Right atrium auricular region (tissue), 2 donors: ENCODE measurements around the gene CYP27A1. TPM values are rescaled to one million over a fixed set of nuclear protein-coding genes. Genes with fewer than 3 reads are reported as not detected.

ENCODE experiments used
- DNase-seq: peaks from one replicate; pipeline ENCODE4 v3.0.0-alpha.2; 2019; ENCODE audit warnings: low spot score
- H3K27ac ChIP-seq, 2 donors: fragments of 200-600 bp; sonication (generic); 1 replicate in 1 of 2; 2 replicates in 1 of 2; pipeline ENCODE4 v1.5.1; 2016 to 2019
- H3K27me3 ChIP-seq, 2 donors: fragments of 200-600 bp; sonication (generic); one replicate each; pipeline versions ENCODE4 v1.5.1 to v1.6.0; 2017 to 2019
- H3K36me3 ChIP-seq: fragments of 200-600 bp; sonication (generic); one replicate; pipeline ENCODE4 v1.5.1; 2016
- H3K4me1 ChIP-seq, 2 donors: fragments of 200-600 bp; sonication (generic); one replicate each; pipeline versions ENCODE4 v1.5.1 to v1.6.0; 2017 to 2019
- H3K4me3 ChIP-seq, 2 donors: fragments of 200-600 bp; sonication (generic); 1 replicate in 1 of 2; 2 replicates in 1 of 2; pipeline ENCODE4 v1.5.1; 2017 to 2019; ENCODE audit warnings: mild to moderate bottlenecking in 1 of 2, moderate library complexity in 1 of 2
- H3K9me3 ChIP-seq, 2 donors: fragments of 200-600 bp; sonication (generic); one replicate each; pipeline ENCODE4 v1.5.1; 2019
- CTCF ChIP-seq, 2 donors: fragments of 200-600 bp; sonication (generic); IDR thresholded peaks; one replicate each; pipeline ENCODE4 v1.5.1; 2019; ENCODE audit warnings: antibody characterized with exemption in 2 of 2
- total RNA-seq, 2 donors: library from RNA; depleted of rRNA; stranded (reverse); fragments of >200 nt; gene quantifications; one replicate each; pipeline ENCODE4 v1.1.0, GENCODE V29; 2016

The CYP27A1 gene
- total RNA-seq, 2 donors from 2014 or later: 17.2 to 23.4 TPM

GRCh38 chr2:218855305-218856166 lies 73.6 kb downstream of the CYP27A1 start:
- Histone ChIP-seq H3K27me3 (peaks cover 8 to 12% of the 10 kb centered on the region in 2 donors), H3K36me3 (no peaks in the 10 kb centered on the region)
- TF ChIP-seq CTCF (IDR thresholded peaks at IDR 0.05): no peak

GRCh38 chr2:218856167-218856895 lies 74.4 kb downstream of the CYP27A1 start:
- Histone ChIP-seq H3K27me3 (peaks cover 11 to 12% of the 10 kb centered on the region in 2 donors), H3K9me3 (no peaks in the 10 kb centered on the region), H3K4me3 (no peak overlapping the region), H3K27ac (no peak overlapping the region), H3K4me1 (peaks cover 0 to 21% of the 10 kb centered on the region in 2 donors), H3K36me3 (no peaks in the 10 kb centered on the region)
- DNase-seq: no peak
- no peak for TF ChIP-seq CTCF (IDR thresholded peaks at IDR 0.05)

More at GRCh38 chr2:218855305-218856166, 73.6 kb downstream of the CYP27A1 start:
- Histone ChIP-seq H3K4me3 (no peak overlapping the region), H3K4me1 (peaks cover 0 to 15% of the 10 kb centered on the region in 2 donors), H3K9me3 (no peaks in the 10 kb centered on the region), H3K27ac (no peak overlapping the region)
- no peak for DNase-seq

- H3K9me3 ChIP-seq: no peaks in the 10 kb centered on the region
- no peak for DNase-seq
Measured at GRCh38 chr2:218856896-218857243, 74.9 kb downstream of the CYP27A1 start.

GRCh38 chr2:218857371-218858137 lies 75.6 kb downstream of the CYP27A1 start:
- DNase-seq: no peak
- no peaks in the 10 kb centered on the region for H3K9me3 ChIP-seq
- peaks cover 0 to 21% of the 10 kb centered on the region in 2 donors for H3K4me1 ChIP-seq
- H3K4me3 ChIP-seq: no peak overlapping the region
- TF ChIP-seq CTCF (IDR thresholded peaks at IDR 0.05): no peak
- H3K36me3 ChIP-seq: no peaks in the 10 kb centered on the region
- H3K27me3 ChIP-seq: peaks cover 12 to 13% of the 10 kb centered on the region in 2 donors
- H3K27ac ChIP-seq: no peak overlapping the region

More at GRCh38 chr2:218856896-218857243, 74.9 kb downstream of the CYP27A1 start:
- peaks cover 12 to 13% of the 10 kb centered on the region in 2 donors for H3K27me3 ChIP-seq
- H3K27ac ChIP-seq: no peak overlapping the region
- peaks cover 0 to 21% of the 10 kb centered on the region in 2 donors for H3K4me1 ChIP-seq
- TF ChIP-seq CTCF (IDR thresholded peaks at IDR 0.05): no peak
- H3K36me3 ChIP-seq: no peaks in the 10 kb centered on the region
- H3K4me3 ChIP-seq: no peak overlapping the region

- Histone ChIP-seq H3K27me3 (peaks cover 12 to 13% of the 10 kb centered on the region in 2 donors), H3K36me3 (no peaks in the 10 kb centered on the region), H3K9me3 (no peaks in the 10 kb centered on the region), H3K4me1 (peaks cover 0 to 21% of the 10 kb centered on the region in 2 donors), H3K27ac (no peak overlapping the region), H3K4me3 (no peak overlapping the region)
- TF ChIP-seq CTCF (IDR thresholded peaks at IDR 0.05): no peak
- DNase-seq: no peak
Measured at GRCh38 chr2:218858138-218858445, 76.1 kb downstream of the CYP27A1 start.
